GM23338 (cell line): ENCODE results near the gene CDH23. TPM values are rescaled to one million over a fixed set of nuclear protein-coding genes. Genes with fewer than 3 reads are reported as not detected.

ENCODE experiments used
- CREB1 ChIP-seq: fragments of 250-450 bp; sonication (Bioruptor Pico); IDR thresholded peaks from 2 replicates; pipeline ENCODE4 v1.5.0; 2020; ENCODE audit warnings: low read depth, mild to moderate bottlenecking, moderate library complexity
- EZH2 ChIP-seq: fragments of 200-600 bp; sonication (generic); IDR thresholded peaks from one replicate; pipeline ENCODE4 v1.8.0; 2017; ENCODE audit warnings: antibody characterized with exemption, mild to moderate bottlenecking, low read depth; ENCODE audit not compliant: unreplicated experiment
- EZH2phosphoT487 ChIP-seq: fragments of 200-600 bp; sonication (generic); IDR thresholded peaks from one replicate; pipeline ENCODE4 v1.8.1; 2018; ENCODE audit warnings: antibody characterized with exemption; ENCODE audit not compliant: unreplicated experiment
- JUNB ChIP-seq: IDR thresholded peaks from one replicate; pipeline ENCODE4 v1.6.1; 2016; ENCODE audit warnings: antibody characterized with exemption; ENCODE audit not compliant: unreplicated experiment
- NANOG ChIP-seq: IDR thresholded peaks from 2 replicates; pipeline ENCODE4 v1.6.1; 2016; ENCODE audit warnings: antibody characterized with exemption, borderline replicate concordance
- REST ChIP-seq: IDR thresholded peaks from one replicate; pipeline ENCODE4 v1.6.1; 2018; ENCODE audit warnings: antibody characterized with exemption; ENCODE audit not compliant: unreplicated experiment
- ZNF331 ChIP-seq: fragments of 250-450 bp; sonication (Bioruptor Pico); IDR thresholded peaks from 2 replicates; pipeline ENCODE4 v1.5.0; 2020; ENCODE audit warnings: low read depth, mild to moderate bottlenecking, moderate library complexity
- ZNF462 ChIP-seq: fragments of 250-450 bp; sonication (Bioruptor Pico); IDR thresholded peaks from 2 replicates; pipeline ENCODE4 v1.5.0; 2020; ENCODE audit warnings: mild to moderate bottlenecking, moderate library complexity
- polyA plus RNA-seq: library from polyadenylated mRNA; unstranded; fragments of >200 nt; fragmentation: Nextera tagmentation; extraction: Ambion mirVana; gene quantifications from 2 replicates; pipeline ENCODE4 v1.2.1, GENCODE V29; 2016
- total RNA-seq: library from RNA; depleted of rRNA; stranded (reverse); fragments of >200 nt; shearing (Covaris generic); gene quantifications from 2 replicates; pipeline ENCODE4 v1.2.3, GENCODE V29; 2014
- TF ChIP-seq, protein P1 (sequence below): IDR thresholded peaks from 2 replicates; pipeline ENCODE4 v1.6.1; 2016; ENCODE audit warnings: antibody characterized with exemption

CDH23 gene
- total and polyA plus RNA-seq, 2 experiments from 2014 or later: 0.95 to 4.3 TPM

- TF ChIP-seq ZNF462 (no peak), ZNF331 (CRISPR knock-in tag) (no peak), NANOG (no peak), JUNB (no peak), EZH2phosphoT487 (no peak), CREB1 (no peak), REST (no peak), EZH2 (no peak)
- TF ChIP-seq, protein P1, sequence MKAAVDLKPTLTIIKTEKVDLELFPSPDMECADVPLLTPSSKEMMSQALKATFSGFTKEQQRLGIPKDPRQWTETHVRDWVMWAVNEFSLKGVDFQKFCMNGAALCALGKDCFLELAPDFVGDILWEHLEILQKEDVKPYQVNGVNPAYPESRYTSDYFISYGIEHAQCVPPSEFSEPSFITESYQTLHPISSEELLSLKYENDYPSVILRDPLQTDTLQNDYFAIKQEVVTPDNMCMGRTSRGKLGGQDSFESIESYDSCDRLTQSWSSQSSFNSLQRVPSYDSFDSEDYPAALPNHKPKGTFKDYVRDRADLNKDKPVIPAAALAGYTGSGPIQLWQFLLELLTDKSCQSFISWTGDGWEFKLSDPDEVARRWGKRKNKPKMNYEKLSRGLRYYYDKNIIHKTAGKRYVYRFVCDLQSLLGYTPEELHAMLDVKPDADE: no peak
Observed at GRCh38 chr10:71474702-71475242, 78.1 kb downstream of the CDH23 start (continued).
